NCI-H2107 (cell line): Measurements from ENCODE around the gene GSK3B.
A peak's percentile ranks its signal among the peaks of the same experiment; 100 is the strongest.

ENCODE experiments used
- DNase-seq: peaks from one replicate; lab custom pipeline; 2025; lab: John Stamatoyannopoulos, UW

Gene GSK3B

GRCh38 chr3:120093911-120094775, at the start of gene GSK3B:
GSK3B (minus strand) TSS chr3:120094447; CDS start chr3:120093434, 1,013 bp downstream.
- peak; percentile 76 for DNase-seq

- DNase-seq = no peak
Observed at GRCh38 chr3:120143676-120144075, 49.4 kb upstream of the GSK3B start.

GRCh38 chr3:120142236-120142635, 48.0 kb upstream of the GSK3B start:
- no peak for DNase-seq

- no peak for DNase-seq
Observed at GRCh38 chr3:120140098-120140742, 46.0 kb upstream of the GSK3B start.

- DNase-seq = no peak
Observed at GRCh38 chr3:120139140-120139539, 44.9 kb upstream of the GSK3B start.

- DNase-seq = no peak
Observed at GRCh38 chr3:120137548-120137947, 43.3 kb upstream of the GSK3B start.

- DNase-seq = no peak
Observed at GRCh38 chr3:120130656-120131055, 36.4 kb upstream of the GSK3B start.

GRCh38 chr3:120129718-120130513, 35.7 kb upstream of the GSK3B start:
- DNase-seq = no peak

GRCh38 chr3:120129051-120129450, 34.8 kb upstream of the GSK3B start:
- no peak for DNase-seq

GRCh38 chr3:120125992-120126391, 31.7 kb upstream of the GSK3B start:
- no peak for DNase-seq

GRCh38 chr3:120119846-120120510, 25.7 kb upstream of the GSK3B start:
- DNase-seq = no peak

- DNase-seq = no peak
Observed at GRCh38 chr3:120114981-120115380, 20.7 kb upstream of the GSK3B start.

- DNase-seq = no peak
Observed at GRCh38 chr3:120114376-120114775, 20.1 kb upstream of the GSK3B start.

GRCh38 chr3:120113128-120114116, 19.2 kb upstream of the GSK3B start:
- DNase-seq = no peak

- DNase-seq = no peak
Observed at GRCh38 chr3:120111898-120112297, 17.7 kb upstream of the GSK3B start.

GRCh38 chr3:120103276-120103675, 9.0 kb upstream of the GSK3B start:
- DNase-seq = no peak

GRCh38 chr3:120102674-120103073, 8.4 kb upstream of the GSK3B start:
- no peak for DNase-seq

GRCh38 chr3:120102232-120102631, 8.0 kb upstream of the GSK3B start:
- DNase-seq = no peak

GRCh38 chr3:120101624-120102023, 7.4 kb upstream of the GSK3B start:
- no peak for DNase-seq

GRCh38 chr3:120100711-120101110, 6.5 kb upstream of the GSK3B start:
- no peak for DNase-seq

GRCh38 chr3:120098710-120099109, 4.5 kb upstream of the GSK3B start:
- DNase-seq = no peak
